WTC11 (cell line): ENCODE measurements around the gene ZNF554. TPM values are rescaled to one million over a fixed set of nuclear protein-coding genes. Genes with fewer than 3 reads are reported as not detected.

Experiments
- ATAC-seq: fragments of 200-7000 bp; cut with Tn5 transposase; 2 replicates; pipeline ENCODE4 v1.10.0; 2021; ENCODE audit warnings: mild to moderate bottlenecking, moderate library complexity
- CTCF ChIA-PET: fragments of 300-600 bp; sonication (Branson Sonifier 250); formaldehyde crosslinking; loops from one replicate; lab custom pipeline; 2021; ENCODE audit warnings: antibody characterized with exemption; lab: Charles Lee
- POLR2A ChIA-PET: fragments of 350-600 bp; sonication (Branson Sonifier 250); formaldehyde crosslinking; loops from one replicate; lab custom pipeline; 2021; ENCODE audit warnings: antibody characterized with exemption; lab: Charles Lee
- DNase-seq: peaks from one replicate; pipeline ENCODE4 v3.0.0; 2021; ENCODE audit warnings: low spot score
- H3K27ac Mint-ChIP-seq: 2 replicates; pipeline ENCODE4 v1.8.0; 2021; ENCODE audit warnings: mixed read lengths
- H3K27me3 Mint-ChIP-seq: 2 replicates; pipeline ENCODE4 v1.8.0; 2021; ENCODE audit warnings: low read depth, mild to moderate bottlenecking, moderate library complexity, mixed read lengths
- H3K36me3 Mint-ChIP-seq: 2 replicates; pipeline ENCODE4 v1.8.0; 2021; ENCODE audit warnings: mixed read lengths
- H3K4me1 Mint-ChIP-seq: 2 replicates; pipeline ENCODE4 v1.8.0; 2022; ENCODE audit warnings: mixed read lengths
- H3K4me3 Mint-ChIP-seq: 2 replicates; pipeline ENCODE4 v1.8.0; 2021; ENCODE audit warnings: mild to moderate bottlenecking, moderate library complexity, mixed read lengths
- H3K9me3 Mint-ChIP-seq: 2 replicates; pipeline ENCODE4 v1.8.0; 2021; ENCODE audit warnings: mixed read lengths
- GABPB1 ChIP-seq: sonication (generic); formaldehyde crosslinking; IDR thresholded peaks from 2 replicates; pipeline ENCODE4 v1.8.1; 2023; ENCODE audit warnings: mild to moderate bottlenecking, missing genetic modification reagents
- GRHL2 ChIP-seq: fragments of 250-450 bp; sonication (Bioruptor Pico); IDR thresholded peaks from 2 replicates; pipeline ENCODE4 v1.8.0; 2022; ENCODE audit warnings: mild to moderate bottlenecking, moderate library complexity; ENCODE audit not compliant: insufficient replicate concordance, severe bottlenecking
- NR1H2 ChIP-seq: sonication (generic); formaldehyde crosslinking; IDR thresholded peaks from 2 replicates; pipeline ENCODE4 v1.9.0; 2021; ENCODE audit warnings: mild to moderate bottlenecking, moderate library complexity, missing genetic modification reagents
- NR2C2 ChIP-seq: sonication (generic); formaldehyde crosslinking; IDR thresholded peaks from 2 replicates; pipeline ENCODE4 v1.8.0; 2022; ENCODE audit warnings: mild to moderate bottlenecking, missing genetic modification reagents
- NR3C1 ChIP-seq: sonication (generic); formaldehyde crosslinking; conservative IDR thresholded peaks from 2 replicates; pipeline ENCODE4 v1.8.1; 2023; ENCODE audit warnings: low read depth, mild to moderate bottlenecking, missing genetic modification reagents
- SMAD3 ChIP-seq: sonication (generic); formaldehyde crosslinking; IDR thresholded peaks from 2 replicates; pipeline ENCODE4 v1.8.0; 2022; ENCODE audit warnings: missing genetic modification reagents, mild to moderate bottlenecking, borderline replicate concordance
- TEAD1 ChIP-seq: sonication (generic); formaldehyde crosslinking; IDR thresholded peaks from 2 replicates; pipeline ENCODE4 v1.8.0; 2022; ENCODE audit warnings: mild to moderate bottlenecking, missing genetic modification reagents
- ZNF138 ChIP-seq: sonication (generic); formaldehyde crosslinking; conservative IDR thresholded peaks from 2 replicates; pipeline ENCODE4 v1.8.1; 2022; ENCODE audit warnings: mild to moderate bottlenecking, moderate library complexity, missing genetic modification reagents
- ZNF219 ChIP-seq: sonication (generic); formaldehyde crosslinking; IDR thresholded peaks from 2 replicates; pipeline ENCODE4 v1.8.0; 2023; ENCODE audit warnings: missing genetic modification reagents, mild to moderate bottlenecking, borderline replicate concordance
- ZNF317 ChIP-seq: sonication (generic); formaldehyde crosslinking; IDR thresholded peaks from 2 replicates; pipeline ENCODE4 v1.8.1; 2023; ENCODE audit warnings: low read depth, mild to moderate bottlenecking, moderate library complexity, missing genetic modification reagents, borderline replicate concordance
- ZNF396 ChIP-seq: fragments of 250-450 bp; sonication (Bioruptor Pico); IDR thresholded peaks from 2 replicates; pipeline ENCODE4 v1.8.0; 2021; ENCODE audit warnings: mild to moderate bottlenecking, moderate library complexity, borderline replicate concordance
- ZNF416 ChIP-seq: fragments of 250-450 bp; sonication (Bioruptor Pico); IDR thresholded peaks from 2 replicates; pipeline ENCODE4 v1.9.0; 2021; ENCODE audit warnings: mild to moderate bottlenecking, inconsistent platforms
- total RNA-seq: library from RNA; stranded (reverse); gene quantifications from 3 replicates; pipeline ENCODE4 v1.2.3, GENCODE V29; 2021
- TF ChIP-seq, protein P1 (sequence below): sonication (generic); formaldehyde crosslinking; IDR thresholded peaks from 2 replicates; pipeline ENCODE4 v1.8.0; 2022; ENCODE audit warnings: mild to moderate bottlenecking, missing genetic modification reagents
- TF ChIP-seq, protein P2 (sequence below): fragments of 250-450 bp; sonication (Bioruptor Pico); IDR thresholded peaks from 2 replicates; pipeline ENCODE4 v1.9.0; 2021; ENCODE audit warnings: mild to moderate bottlenecking, borderline replicate concordance
- TF ChIP-seq, protein P3 (sequence below): fragments of 250-450 bp; sonication (Bioruptor Pico); conservative IDR thresholded peaks from 2 replicates; pipeline ENCODE4 v1.9.0; 2021; ENCODE audit warnings: mild to moderate bottlenecking
- TF ChIP-seq, protein P4 (sequence below): fragments of 250-450 bp; sonication (Bioruptor Pico); IDR thresholded peaks from 2 replicates; pipeline ENCODE4 v1.9.0; 2021; ENCODE audit warnings: mild to moderate bottlenecking

ZNF554 gene
- total RNA-seq, 1 experiment from 2014 or later = 5.7 TPM

DNA sequence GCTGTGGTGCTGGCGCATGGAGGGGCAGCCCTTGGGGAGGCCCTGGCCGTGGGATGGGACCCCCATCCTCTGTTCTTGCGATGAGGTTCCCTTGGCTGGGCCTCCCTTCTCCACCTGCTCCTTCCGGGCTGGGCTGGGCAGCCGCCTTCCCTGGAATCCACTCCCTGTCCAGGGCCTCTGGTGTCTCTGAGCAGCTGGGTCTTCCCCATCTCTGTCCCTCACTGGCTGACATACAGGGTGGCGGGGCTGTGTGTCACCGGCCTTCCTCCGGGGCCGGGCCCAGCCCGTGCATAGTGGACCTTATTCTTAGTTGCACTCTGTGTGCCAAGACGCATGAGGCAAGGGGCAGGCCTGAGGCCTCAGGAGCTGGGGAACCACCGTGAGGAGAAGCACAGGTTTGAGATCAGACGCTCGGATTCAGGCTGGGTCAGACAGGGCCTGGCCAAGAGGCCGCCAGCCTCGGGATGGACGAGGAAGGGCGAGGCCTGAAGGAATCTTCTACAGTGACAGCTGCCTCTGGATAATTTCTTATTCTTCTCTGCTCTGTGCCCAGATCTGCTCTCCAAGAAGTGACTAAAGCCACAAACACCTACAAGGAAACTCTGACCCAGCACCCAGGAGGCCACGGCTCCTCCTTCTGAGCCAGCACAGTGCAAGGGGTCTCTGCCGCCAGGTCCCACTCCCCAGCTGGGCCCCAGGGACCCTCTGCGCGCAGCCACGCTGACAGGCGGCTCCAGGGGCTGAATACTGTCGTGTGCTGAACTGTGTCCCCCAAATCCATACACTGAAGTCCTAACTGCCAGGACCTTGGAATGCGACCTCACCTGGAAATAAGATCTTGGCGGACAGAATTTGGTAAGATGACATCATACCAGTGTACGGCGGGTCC lies 47.6 kb upstream of the ZNF554 start:
- POLR2A ChIA-PET = no interaction called here
- H3K27me3 Mint-ChIP-seq = no peaks in the 10 kb centered on the region
- H3K4me3 Mint-ChIP-seq = no peak overlapping the region
- no peaks in the 10 kb centered on the region for H3K9me3 Mint-ChIP-seq
- no peak for ATAC-seq
- no peaks in the 10 kb centered on the region for H3K4me1 Mint-ChIP-seq
- peak overlapping the region; percentile 89; the same call in 1 of the 2 replicates for H3K27ac Mint-ChIP-seq
- TF ChIP-seq ZNF219 (CRISPR knock-in tag) (no peak), ZNF396 (CRISPR knock-in tag) (no peak), NR2C2 (CRISPR knock-in tag) (no peak), ZNF416 (no peak), GABPB1 (CRISPR knock-in tag) (no peak), TEAD1 (CRISPR knock-in tag) (no peak), SMAD3 (CRISPR knock-in tag) (no peak), GRHL2 (no peak), ZNF317 (CRISPR knock-in tag) (no peak), NR3C1 (CRISPR knock-in tag) (no peak), NR1H2 (CRISPR knock-in tag) (no peak), ZNF138 (CRISPR knock-in tag) (no peak)
- TF ChIP-seq, protein P1, sequence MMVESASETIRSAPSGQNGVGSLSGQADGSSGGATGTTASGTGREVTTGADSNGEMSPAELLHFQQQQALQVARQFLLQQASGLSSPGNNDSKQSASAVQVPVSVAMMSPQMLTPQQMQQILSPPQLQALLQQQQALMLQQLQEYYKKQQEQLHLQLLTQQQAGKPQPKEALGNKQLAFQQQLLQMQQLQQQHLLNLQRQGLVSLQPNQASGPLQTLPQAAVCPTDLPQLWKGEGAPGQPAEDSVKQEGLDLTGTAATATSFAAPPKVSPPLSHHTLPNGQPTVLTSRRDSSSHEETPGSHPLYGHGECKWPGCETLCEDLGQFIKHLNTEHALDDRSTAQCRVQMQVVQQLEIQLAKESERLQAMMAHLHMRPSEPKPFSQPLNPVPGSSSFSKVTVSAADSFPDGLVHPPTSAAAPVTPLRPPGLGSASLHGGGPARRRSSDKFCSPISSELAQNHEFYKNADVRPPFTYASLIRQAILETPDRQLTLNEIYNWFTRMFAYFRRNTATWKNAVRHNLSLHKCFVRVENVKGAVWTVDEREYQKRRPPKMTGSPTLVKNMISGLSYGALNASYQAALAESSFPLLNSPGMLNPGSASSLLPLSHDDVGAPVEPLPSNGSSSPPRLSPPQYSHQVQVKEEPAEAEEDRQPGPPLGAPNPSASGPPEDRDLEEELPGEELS (CRISPR knock-in tag) = no peak
- TF ChIP-seq, protein P2, sequence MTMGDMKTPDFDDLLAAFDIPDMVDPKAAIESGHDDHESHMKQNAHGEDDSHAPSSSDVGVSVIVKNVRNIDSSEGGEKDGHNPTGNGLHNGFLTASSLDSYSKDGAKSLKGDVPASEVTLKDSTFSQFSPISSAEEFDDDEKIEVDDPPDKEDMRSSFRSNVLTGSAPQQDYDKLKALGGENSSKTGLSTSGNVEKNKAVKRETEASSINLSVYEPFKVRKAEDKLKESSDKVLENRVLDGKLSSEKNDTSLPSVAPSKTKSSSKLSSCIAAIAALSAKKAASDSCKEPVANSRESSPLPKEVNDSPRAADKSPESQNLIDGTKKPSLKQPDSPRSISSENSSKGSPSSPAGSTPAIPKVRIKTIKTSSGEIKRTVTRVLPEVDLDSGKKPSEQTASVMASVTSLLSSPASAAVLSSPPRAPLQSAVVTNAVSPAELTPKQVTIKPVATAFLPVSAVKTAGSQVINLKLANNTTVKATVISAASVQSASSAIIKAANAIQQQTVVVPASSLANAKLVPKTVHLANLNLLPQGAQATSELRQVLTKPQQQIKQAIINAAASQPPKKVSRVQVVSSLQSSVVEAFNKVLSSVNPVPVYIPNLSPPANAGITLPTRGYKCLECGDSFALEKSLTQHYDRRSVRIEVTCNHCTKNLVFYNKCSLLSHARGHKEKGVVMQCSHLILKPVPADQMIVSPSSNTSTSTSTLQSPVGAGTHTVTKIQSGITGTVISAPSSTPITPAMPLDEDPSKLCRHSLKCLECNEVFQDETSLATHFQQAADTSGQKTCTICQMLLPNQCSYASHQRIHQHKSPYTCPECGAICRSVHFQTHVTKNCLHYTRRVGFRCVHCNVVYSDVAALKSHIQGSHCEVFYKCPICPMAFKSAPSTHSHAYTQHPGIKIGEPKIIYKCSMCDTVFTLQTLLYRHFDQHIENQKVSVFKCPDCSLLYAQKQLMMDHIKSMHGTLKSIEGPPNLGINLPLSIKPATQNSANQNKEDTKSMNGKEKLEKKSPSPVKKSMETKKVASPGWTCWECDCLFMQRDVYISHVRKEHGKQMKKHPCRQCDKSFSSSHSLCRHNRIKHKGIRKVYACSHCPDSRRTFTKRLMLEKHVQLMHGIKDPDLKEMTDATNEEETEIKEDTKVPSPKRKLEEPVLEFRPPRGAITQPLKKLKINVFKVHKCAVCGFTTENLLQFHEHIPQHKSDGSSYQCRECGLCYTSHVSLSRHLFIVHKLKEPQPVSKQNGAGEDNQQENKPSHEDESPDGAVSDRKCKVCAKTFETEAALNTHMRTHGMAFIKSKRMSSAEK = no peak
- TF ChIP-seq, protein P3, sequence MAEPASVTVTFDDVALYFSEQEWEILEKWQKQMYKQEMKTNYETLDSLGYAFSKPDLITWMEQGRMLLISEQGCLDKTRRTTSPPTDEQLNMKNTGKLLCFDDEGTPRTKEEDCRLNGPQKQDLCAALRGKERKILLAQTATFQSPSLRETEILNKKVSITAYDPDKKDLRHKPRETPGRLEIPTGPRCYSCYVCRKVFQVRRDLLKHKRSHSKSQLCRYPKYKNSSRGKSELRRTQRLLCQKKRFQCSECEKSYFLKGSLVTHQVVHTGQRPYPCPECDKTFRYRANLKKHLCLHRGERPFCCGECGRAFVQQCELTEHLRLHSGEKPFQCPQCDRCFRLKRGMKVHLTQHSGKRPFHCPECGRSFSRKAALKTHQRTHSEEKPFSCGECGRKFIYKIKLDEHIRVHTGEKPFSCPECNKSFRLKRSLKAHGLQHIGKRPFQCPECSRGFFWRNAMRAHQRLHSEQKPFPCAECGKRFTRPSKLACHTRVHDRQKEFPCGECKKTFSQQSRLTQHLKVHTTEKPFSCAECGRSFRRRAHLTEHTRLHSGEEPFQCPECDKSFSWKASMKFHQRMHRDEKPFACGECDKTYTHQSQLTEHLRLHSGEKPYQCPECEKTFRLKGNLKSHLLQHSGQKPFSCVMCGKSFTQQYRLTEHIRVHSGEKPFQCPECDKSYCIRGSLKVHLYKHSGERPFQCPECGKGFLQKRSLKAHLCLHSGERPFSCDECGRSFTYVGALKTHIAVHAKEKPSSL (CRISPR knock-in tag) = no peak
- TF ChIP-seq, protein P4, sequence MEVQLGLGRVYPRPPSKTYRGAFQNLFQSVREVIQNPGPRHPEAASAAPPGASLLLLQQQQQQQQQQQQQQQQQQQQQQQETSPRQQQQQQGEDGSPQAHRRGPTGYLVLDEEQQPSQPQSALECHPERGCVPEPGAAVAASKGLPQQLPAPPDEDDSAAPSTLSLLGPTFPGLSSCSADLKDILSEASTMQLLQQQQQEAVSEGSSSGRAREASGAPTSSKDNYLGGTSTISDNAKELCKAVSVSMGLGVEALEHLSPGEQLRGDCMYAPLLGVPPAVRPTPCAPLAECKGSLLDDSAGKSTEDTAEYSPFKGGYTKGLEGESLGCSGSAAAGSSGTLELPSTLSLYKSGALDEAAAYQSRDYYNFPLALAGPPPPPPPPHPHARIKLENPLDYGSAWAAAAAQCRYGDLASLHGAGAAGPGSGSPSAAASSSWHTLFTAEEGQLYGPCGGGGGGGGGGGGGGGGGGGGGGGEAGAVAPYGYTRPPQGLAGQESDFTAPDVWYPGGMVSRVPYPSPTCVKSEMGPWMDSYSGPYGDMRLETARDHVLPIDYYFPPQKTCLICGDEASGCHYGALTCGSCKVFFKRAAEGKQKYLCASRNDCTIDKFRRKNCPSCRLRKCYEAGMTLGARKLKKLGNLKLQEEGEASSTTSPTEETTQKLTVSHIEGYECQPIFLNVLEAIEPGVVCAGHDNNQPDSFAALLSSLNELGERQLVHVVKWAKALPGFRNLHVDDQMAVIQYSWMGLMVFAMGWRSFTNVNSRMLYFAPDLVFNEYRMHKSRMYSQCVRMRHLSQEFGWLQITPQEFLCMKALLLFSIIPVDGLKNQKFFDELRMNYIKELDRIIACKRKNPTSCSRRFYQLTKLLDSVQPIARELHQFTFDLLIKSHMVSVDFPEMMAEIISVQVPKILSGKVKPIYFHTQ = no peak
- CTCF ChIA-PET = no interaction called here
- H3K36me3 Mint-ChIP-seq = no peaks in the 10 kb centered on the region
- no peak for DNase-seq
